GM18951 (cell line): Measurements from ENCODE around the gene ABCA9.
"Not testable (repeated sequence)": the region's sequence is repeated elsewhere in the genome, so short reads cannot be mapped to it uniquely, and the experiment has no call there.

Experiments used
- POLR2A ChIP-seq: IDR thresholded peaks from 4 replicates; pipeline ENCODE4 v1.6.1; 2011; ENCODE audit warnings: mild to moderate bottlenecking; ENCODE audit not compliant: insufficient read length, insufficient read depth; ENCODE audit errors: extremely low read depth
- in situ Hi-C: fragments of 300-500 bp; cut with MboI; formaldehyde crosslinking; loops from one replicate; pipeline ENCODE4 v1.12.0; 2022; ENCODE audit warnings: low sequenced_read_pairs, mixed read lengths, inconsistent platforms; ENCODE audit not compliant: unreplicated experiment

The ABCA9 gene

GRCh38 chr17:69075823-69076222 is 15.1 kb upstream of the ABCA9 start:
- in situ Hi-C loops: no loop called here
- TF ChIP-seq POLR2A: no peak

GRCh38 chr17:69073392-69073791 is 12.7 kb upstream of the ABCA9 start:
- in situ Hi-C loops: not testable (repeated sequence)

GRCh38 chr17:69072803-69073256 is 12.1 kb upstream of the ABCA9 start:
- in situ Hi-C loops: not testable (repeated sequence)

GRCh38 chr17:69071233-69071586 is 10.5 kb upstream of the ABCA9 start:
- in situ Hi-C loops: not testable (repeated sequence)

- in situ Hi-C loops: not testable (repeated sequence)
Observed at GRCh38 chr17:69070378-69071232, 9.9 kb upstream of the ABCA9 start.

DNA sequence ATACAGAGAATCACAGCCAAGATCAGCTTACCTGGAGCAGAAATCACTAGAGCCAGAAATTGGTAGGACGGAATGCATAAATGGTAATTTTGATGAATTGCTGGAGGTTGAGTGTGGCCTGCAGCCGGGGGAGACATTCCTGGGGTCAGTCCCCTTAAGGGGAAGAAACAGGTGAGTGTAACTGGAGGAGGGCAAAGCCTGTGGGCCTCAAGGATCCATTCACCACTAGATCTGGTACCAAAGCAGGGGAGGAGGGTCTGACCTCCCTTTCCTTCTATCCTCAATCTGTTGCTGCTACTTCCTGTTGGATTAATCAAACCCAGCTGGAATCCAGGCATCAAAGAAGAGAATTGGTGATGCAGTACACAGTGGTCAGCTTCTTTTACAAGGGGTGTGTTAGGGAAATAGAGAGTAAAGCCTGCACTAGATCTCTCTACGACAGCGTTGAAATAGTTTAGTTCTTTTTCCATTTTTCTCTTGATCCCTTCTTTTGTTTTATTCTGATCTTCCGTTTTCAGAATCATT is 8.6 kb upstream of the ABCA9 start:
- in situ Hi-C loops: no loop called here
- no peak for TF ChIP-seq POLR2A

DNA sequence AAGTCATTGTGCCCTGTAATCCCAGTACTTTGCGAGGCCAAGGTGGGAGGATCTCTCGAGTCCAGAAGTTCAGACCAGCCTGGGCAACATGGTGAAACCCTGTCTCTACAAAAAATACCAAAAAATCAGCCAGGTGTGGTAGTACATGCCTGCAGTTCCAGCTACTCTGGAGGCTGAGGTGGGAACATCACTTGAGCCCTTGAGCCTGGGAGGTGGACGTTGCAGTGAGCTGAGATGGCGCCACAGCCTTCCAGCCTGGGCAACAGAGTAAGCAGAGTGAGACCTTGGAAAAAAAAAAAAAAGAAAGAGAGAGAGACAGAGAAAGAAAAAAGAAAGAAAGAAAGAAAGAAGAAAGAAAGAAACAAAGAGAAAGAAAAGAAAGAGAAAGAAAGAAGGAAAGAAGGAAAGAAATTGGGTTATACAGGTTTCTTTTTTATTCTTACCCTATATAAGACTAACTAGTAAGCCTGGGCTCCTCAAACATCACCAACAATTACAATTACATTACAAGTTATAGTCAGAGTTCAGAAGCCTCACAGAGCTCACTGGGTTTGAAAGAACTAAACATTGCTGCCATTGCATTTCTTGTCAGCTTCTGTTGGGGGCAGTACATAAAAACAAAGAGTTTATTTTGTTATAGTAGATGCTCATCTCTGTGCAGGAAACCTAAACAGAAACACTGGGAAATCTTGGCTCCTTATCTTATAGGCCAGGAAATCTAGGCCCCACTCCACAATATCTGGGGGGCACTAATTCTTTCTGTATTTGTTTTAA is 6.7 kb upstream of the ABCA9 start:
- in situ Hi-C loops: no loop called here
- TF ChIP-seq POLR2A: no peak

DNA sequence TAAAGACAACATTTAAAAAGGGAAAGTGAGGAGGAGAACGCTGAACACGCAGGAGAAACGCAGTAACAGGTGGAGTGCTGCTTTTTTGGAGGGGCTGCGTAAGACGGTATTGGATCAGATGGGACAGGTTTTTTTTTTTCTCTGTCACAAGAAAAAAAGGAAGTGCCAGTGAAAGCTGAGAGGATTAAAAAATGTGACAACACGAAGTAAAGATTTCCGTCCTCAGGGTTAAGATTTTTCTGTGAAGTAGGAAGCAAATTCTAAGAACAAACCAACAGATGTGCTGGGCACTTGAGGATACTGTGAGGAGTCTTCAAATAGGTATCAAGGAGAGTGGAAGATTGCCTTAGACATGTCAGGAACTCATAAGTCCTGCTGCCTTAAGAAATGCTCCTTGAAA is 5.8 kb upstream of the ABCA9 start:
- in situ Hi-C loops: no loop called here
- TF ChIP-seq POLR2A: no peak

DNA sequence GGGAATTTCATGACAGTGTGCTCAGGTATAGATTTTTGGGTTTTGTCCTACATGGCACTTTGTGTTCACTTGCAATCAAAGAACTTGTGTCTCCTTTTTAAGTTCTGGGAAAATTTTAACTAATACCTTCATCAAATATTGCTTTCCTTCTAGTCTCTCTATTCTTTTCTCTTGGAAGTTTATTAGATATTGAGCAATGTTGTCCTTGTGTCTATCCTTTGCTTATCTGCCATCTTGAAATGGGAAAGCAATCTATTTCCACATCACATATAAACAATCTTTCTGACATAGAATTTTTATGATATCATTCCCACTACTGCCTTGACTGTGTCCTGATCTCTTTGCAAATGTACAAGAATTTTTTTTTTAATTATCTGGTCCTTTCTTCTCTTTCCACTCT is 4.4 kb upstream of the ABCA9 start:
- TF ChIP-seq POLR2A: no peak
- in situ Hi-C loops: no loop called here

DNA sequence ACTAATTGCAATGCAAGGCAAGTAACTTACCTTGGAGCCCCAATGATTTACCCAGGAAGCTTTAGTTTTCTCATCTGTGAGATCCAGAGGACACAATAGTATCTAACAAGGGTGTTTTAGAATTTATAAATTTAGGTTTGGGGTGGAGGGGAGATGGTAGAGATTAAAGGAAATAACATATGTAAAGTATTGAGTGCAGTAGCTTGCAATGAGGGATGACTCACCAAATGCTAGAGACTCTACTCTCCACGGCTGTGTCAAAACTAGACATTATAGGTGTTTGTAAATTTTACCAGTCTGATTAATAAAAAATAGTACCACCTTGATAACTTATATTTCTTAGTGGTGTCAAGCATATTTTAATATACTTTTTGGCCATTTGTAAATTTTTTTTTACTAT is 3.7 kb upstream of the ABCA9 start:
- in situ Hi-C loops: no loop called here

DNA sequence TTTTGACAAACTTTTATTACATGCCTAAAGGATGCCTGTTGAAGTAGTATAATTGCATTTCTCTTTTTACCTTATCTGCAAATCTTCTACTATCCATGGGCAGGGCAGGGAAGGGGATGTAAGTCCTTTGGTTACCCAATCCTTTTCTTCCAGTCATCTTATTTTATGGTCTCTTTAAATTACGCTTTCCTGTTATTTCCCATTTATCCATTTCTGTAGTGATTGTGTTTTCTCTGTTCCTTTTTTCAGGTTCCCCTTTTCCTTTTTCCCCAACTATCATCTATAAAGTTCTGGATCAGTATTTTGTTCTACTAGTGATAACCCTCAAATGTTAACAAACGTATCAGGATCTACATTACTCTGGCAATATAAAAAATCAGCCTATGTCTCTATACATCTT is 3.3 kb upstream of the ABCA9 start:
- in situ Hi-C loops: no loop called here
- no peak for TF ChIP-seq POLR2A

More for the DNA sequence above, 3.7 kb upstream of the ABCA9 start:
- no peak for TF ChIP-seq POLR2A

DNA sequence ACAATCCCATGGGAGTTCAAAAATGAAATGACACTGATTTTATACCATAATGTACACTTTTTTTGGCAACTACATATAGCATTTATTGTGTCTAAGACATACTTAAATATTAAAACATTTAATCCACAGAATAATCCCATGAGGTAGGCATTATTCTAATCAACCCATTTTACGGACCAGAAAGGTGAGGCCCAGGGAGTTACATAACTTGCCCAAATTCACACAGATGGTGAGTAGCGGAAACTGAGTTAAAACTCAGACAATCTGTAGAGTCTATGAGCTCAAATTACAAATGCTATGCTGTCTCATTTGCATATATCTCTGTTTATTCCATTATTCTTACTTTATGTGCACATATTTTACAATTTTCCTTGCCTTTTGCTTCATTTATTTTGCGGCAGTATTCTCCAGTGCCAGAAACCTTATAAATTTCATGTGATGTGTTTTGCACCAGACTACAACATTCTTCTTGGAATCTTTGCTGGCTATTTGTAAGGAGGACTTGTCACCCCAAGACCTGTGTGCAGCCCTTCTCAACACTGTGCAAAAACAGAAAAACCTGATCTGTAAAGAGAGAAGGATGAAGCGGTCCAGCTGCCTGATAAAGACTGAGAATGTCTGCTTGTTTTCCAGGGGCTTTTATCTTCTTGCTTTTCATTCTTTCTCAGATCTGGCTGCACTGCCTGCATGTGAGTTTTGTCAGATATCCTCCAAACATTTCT is 2.3 kb upstream of the ABCA9 start:
- in situ Hi-C loops: no loop called here
- TF ChIP-seq POLR2A: no peak

DNA sequence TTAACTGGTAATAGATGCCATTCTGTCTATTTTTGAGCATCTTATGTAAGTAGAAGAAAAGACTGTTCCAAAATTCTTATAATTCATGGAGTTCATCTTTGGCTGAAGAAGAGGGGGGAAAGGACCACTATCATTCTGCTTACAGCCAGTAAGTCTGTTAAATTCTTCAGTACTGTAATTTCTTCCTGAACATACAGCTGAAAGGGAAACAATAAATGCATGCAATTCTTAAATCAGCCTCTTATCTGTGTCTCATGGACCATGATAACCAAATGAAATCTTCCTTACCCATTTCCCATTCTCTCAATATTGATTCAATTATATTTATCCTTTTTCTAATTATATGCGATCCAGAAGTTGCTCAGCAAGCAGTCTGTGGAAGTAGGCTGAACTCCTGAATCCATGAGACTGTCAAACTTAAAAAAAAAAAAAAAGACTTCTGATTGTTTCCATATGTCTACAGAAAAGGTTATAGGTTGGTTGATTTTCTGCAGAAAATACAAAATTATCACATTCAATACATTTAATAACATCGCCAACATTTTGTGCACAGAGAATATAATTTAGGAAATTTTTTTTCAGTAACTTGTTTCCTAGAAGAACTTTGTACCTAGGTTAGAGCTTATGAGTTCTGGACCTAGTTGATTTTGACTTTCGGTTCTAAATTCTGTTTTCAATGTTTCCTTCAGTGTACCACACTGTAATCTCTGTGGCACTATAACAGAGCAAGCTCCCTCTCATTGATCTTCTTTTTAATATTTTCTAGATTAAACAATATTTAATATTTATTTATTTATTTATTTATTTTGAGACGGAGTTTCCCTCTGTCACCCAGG is 1.2 kb upstream of the ABCA9 start:
- in situ Hi-C loops: no loop called here
- no peak for TF ChIP-seq POLR2A
